Measurements from ENCODE around the gene TMEM220.

Gene TMEM220

GRCh38 chr17:10726196-10726595, 3.6 kb downstream of the TMEM220 start:
- H3K4me3 ChIP-seq (ENCODE audit: low read length) = no peak overlapping the region
- TF ChIP-seq EZH2phosphoT487 (IDR thresholded peaks at IDR 0.05; ENCODE audit: low read depth) (no peak), CTCF (IDR thresholded peaks at IDR 0.05; ENCODE audit: low read depth, low read length) (no peak)
- no peaks in the 10 kb centered on the region for H3K27me3 ChIP-seq (ENCODE audit: low read depth, low read length)
- H3K9ac ChIP-seq (ENCODE audit: low read length) = no peak overlapping the region
- H3K36me3 ChIP-seq (replicated peaks; ENCODE audit: low read depth, low read length) = no peaks in the 10 kb centered on the region
- no peaks in the 10 kb centered on the region for H3K79me2 ChIP-seq (ENCODE audit: low read length)
- H3K27ac ChIP-seq (ENCODE audit: low read length) = no peak overlapping the region
- H3K4me2 ChIP-seq (ENCODE audit: low read length) = no peak overlapping the region
- peak overlapping the region; percentile 46; the same call in 1 of the 2 replicates for H2AFZ ChIP-seq (ENCODE audit: low read depth, low read length)
- H3K4me1 ChIP-seq (ENCODE audit: low read length) = no peaks in the 10 kb centered on the region
- no peaks in the 10 kb centered on the region for H3K9me3 ChIP-seq (ENCODE audit: insufficient read depth, low read length)
- no peaks in the 10 kb centered on the region for H4K20me1 ChIP-seq (ENCODE audit: insufficient read depth, low read length)

GRCh38 chr17:10725262-10725661, 4.6 kb downstream of the TMEM220 start:
- no peaks in the 10 kb centered on the region for H3K79me2 ChIP-seq (ENCODE audit: low read length)

GRCh38 chr17:10724546-10725195, 5.2 kb downstream of the TMEM220 start:
- no peak overlapping the region for H3K27ac ChIP-seq (ENCODE audit: low read length)
- H2AFZ ChIP-seq (ENCODE audit: low read depth, low read length) = no peak overlapping the region
- H3K36me3 ChIP-seq (replicated peaks; ENCODE audit: low read depth, low read length) = no peaks in the 10 kb centered on the region
- H3K4me3 ChIP-seq (ENCODE audit: low read length) = no peak overlapping the region
- H3K9ac ChIP-seq (ENCODE audit: low read length) = no peak overlapping the region
- no peaks in the 10 kb centered on the region for H3K4me1 ChIP-seq (ENCODE audit: low read length)
- H3K9me3 ChIP-seq (ENCODE audit: insufficient read depth, low read length) = no peaks in the 10 kb centered on the region
- TF ChIP-seq EZH2phosphoT487 (IDR thresholded peaks at IDR 0.05; ENCODE audit: low read depth) (no peak), CTCF (IDR thresholded peaks at IDR 0.05; ENCODE audit: low read depth, low read length) (no peak)
- no peaks in the 10 kb centered on the region for H4K20me1 ChIP-seq (ENCODE audit: insufficient read depth, low read length)
- no peak overlapping the region for H3K4me2 ChIP-seq (ENCODE audit: low read length)
- H3K79me2 ChIP-seq (ENCODE audit: low read length) = no peaks in the 10 kb centered on the region
- H3K27me3 ChIP-seq (ENCODE audit: low read depth, low read length) = no peaks in the 10 kb centered on the region

More at GRCh38 chr17:10725262-10725661, 4.6 kb downstream of the TMEM220 start:
- TF ChIP-seq CTCF (IDR thresholded peaks at IDR 0.05; ENCODE audit: low read depth, low read length) = no peak
- no peak for TF ChIP-seq EZH2phosphoT487 (IDR thresholded peaks at IDR 0.05; ENCODE audit: low read depth)
- H3K4me3 ChIP-seq (ENCODE audit: low read length) = no peak overlapping the region
- H3K4me1 ChIP-seq (ENCODE audit: low read length) = no peaks in the 10 kb centered on the region
- no peak overlapping the region for H2AFZ ChIP-seq (ENCODE audit: low read depth, low read length)
- no peaks in the 10 kb centered on the region for H3K27me3 ChIP-seq (ENCODE audit: low read depth, low read length)
- no peaks in the 10 kb centered on the region for H3K9me3 ChIP-seq (ENCODE audit: insufficient read depth, low read length)
- no peaks in the 10 kb centered on the region for H3K36me3 ChIP-seq (replicated peaks; ENCODE audit: low read depth, low read length)
- H3K27ac ChIP-seq (ENCODE audit: low read length) = no peak overlapping the region
- no peak overlapping the region for H3K9ac ChIP-seq (ENCODE audit: low read length)
- H4K20me1 ChIP-seq (ENCODE audit: insufficient read depth, low read length) = no peaks in the 10 kb centered on the region
- H3K4me2 ChIP-seq (ENCODE audit: low read length) = no peak overlapping the region

GRCh38 chr17:10718547-10718946, 11.3 kb downstream of the TMEM220 start:
- H3K36me3 ChIP-seq (replicated peaks; ENCODE audit: low read depth, low read length) = no peaks in the 10 kb centered on the region
- no peaks in the 10 kb centered on the region for H3K9me3 ChIP-seq (ENCODE audit: insufficient read depth, low read length)
- no peak overlapping the region for H3K9ac ChIP-seq (ENCODE audit: low read length)
- no peak overlapping the region for H3K27ac ChIP-seq (ENCODE audit: low read length)
- no peaks in the 10 kb centered on the region for H4K20me1 ChIP-seq (ENCODE audit: insufficient read depth, low read length)
- H3K4me1 ChIP-seq (ENCODE audit: low read length) = no peaks in the 10 kb centered on the region
- no peak overlapping the region for H2AFZ ChIP-seq (ENCODE audit: low read depth, low read length)
- H3K27me3 ChIP-seq (ENCODE audit: low read depth, low read length) = no peaks in the 10 kb centered on the region
- no peaks in the 10 kb centered on the region for H3K79me2 ChIP-seq (ENCODE audit: low read length)
- no peak overlapping the region for H3K4me3 ChIP-seq (ENCODE audit: low read length)
- no peak overlapping the region for H3K4me2 ChIP-seq (ENCODE audit: low read length)
- TF ChIP-seq EZH2phosphoT487 (IDR thresholded peaks at IDR 0.05; ENCODE audit: low read depth) (no peak), CTCF (IDR thresholded peaks at IDR 0.05; ENCODE audit: low read depth, low read length) (no peak)
